Measurements from ENCODE around the gene FUT1.

Gene FUT1

GRCh38 chr19:48714759-48715675 lies 37.4 kb downstream of the FUT1 start:
- DNase-seq = no peak

DNA sequence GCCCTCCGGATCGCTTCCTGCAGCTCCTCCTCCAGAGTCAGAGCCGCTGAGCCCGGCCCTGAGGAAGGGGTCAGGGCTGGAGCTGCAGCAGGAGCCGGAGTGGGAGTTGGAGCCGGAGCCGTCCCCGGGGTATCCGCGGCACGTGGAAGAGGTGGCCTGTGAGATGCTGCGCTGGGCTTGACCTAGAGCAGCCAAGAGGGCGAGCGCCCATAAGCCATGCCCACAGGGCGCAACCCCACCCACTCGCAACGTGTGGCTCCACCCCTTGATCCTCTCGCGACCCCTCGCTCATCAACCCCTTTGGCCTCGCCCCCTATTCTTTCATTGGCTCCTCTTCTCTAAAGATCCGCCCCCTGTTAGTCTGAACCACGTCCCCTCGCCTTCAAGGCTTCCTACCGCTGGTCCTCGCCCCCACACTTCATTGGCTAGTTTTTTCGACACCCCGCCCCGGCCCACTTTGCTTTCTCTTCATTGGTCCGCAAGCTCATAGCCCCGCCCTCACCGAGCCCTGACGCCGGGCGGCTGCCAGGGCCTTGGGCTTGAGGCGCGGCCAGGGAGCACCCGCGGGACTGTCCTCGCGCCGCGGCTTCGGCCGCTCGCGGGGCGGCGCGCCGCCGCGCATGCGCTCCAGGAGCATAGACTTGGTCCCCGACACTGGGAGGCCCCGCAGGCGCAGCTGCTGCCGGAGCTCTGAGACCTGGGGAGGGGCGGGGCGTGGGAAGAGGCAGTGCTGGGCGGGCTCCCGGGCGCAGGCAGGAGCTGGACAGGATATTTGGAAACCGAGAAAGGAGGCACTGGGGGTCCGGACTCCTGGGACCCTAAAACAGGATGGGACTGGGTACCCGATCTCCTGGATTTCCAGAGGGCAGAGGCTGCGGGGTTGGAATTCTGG lies 38.3 kb downstream of the FUT1 start:
- peak; percentile 97 for DNase-seq

- no peak for DNase-seq
These were observed 39.2 kb downstream of the FUT1 start for GRCh38 chr19:48713041-48713863.

- DNase-seq = no peak
These were observed 41.3 kb downstream of the FUT1 start for GRCh38 chr19:48711106-48711662.

DNA sequence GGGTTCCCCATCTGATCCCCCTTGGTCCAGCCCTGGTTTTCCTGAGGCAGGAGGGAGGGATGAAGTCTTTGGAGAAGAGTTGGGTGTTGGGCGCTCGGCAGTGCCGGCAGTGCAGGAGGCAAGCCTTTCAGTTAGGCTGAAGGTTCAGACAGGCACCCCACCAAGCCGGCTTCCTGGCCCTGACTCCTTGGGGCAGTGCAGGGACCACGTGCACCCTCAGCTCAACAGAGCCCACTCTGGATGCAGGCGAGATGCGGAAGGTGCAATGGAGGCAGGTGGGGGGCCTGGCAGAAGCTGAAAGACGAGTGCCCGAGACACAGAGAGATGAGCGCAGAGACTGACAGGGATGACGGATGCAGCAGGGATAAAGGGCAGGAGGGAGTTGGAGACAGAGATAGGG lies 44.0 kb downstream of the FUT1 start:
- DNase-seq = no peak

- no peak for DNase-seq
These were observed 47.0 kb downstream of the FUT1 start for GRCh38 chr19:48705431-48705830.

GRCh38 chr19:48703316-48703715 lies 49.1 kb downstream of the FUT1 start:
- DNase-seq = no peak

DNA sequence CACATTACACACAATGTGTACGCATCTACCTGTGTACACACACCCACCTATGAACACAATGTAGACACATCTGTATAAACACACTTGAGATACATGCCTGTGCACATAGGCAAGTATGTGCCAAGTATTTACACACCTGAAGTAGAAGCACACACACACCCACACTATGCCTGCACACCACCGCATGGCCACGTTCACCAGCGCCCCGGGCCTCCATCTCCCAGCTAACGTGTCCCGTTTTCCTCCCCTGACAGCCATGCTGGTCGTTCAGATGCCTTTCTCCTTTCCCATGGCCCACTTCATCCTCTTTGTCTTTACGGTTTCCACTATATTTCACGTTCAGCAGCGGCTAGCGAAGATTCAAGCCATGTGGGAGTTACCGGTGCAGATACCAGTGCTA lies 49.7 kb downstream of the FUT1 start:
- no peak for DNase-seq

- DNase-seq = no peak
These were observed 54.4 kb downstream of the FUT1 start for GRCh38 chr19:48698046-48698445.

All from activated effector memory CD4-positive, alpha-beta T cell treated with Interleukin-2 at 50 U/mL for 16 hours (primary cell).